GM12878 (cell line): Measurements from ENCODE around the gene GAMT. TPM values are rescaled to one million over a fixed set of nuclear protein-coding genes. Genes with fewer than 3 reads are reported as not detected.
A peak's percentile ranks its signal among the peaks of the same experiment; 100 is the strongest.

ENCODE experiments used
- ATAC-seq: fragments of 200-7000 bp; cut with Tn5 transposase; 3 replicates; pipeline ENCODE4 v1.9.1; 2020; ENCODE audit warnings: mild to moderate bottlenecking, moderate library complexity
- BruUV-seq: library from RNA; stranded (reverse); fragments of 400-500 nt; replicated peaks from 2 replicates; lab custom pipeline; 2021; lab: Mats Ljungman, UMichigan
- CTCF ChIA-PET: fragments of 300-600 bp; sonication (Branson Sonifier 250); formaldehyde crosslinking; extraction: SDS; loops from one replicate; lab custom pipeline; 2021; ENCODE audit warnings: inconsistent platforms; lab: Yijun Ruan, JAX
- POLR2A ChIA-PET: fragments of 350-600 bp; formaldehyde crosslinking; extraction: SDS; loops from one replicate; lab custom pipeline; 2021; ENCODE audit warnings: inconsistent platforms; lab: Charles Lee
- RAD21 ChIA-PET: fragments of 300-600 bp; sonication (Branson Sonifier 250); formaldehyde crosslinking; loops from one replicate; lab custom pipeline; 2023; ENCODE audit warnings: antibody characterized with exemption; ENCODE audit not compliant: unreplicated experiment; lab: Charles Lee
- SMC1A ChIA-PET: fragments of 300-600 bp; sonication (Branson Sonifier 250); formaldehyde crosslinking; loops from one replicate; lab custom pipeline; 2023; ENCODE audit not compliant: unreplicated experiment, uncharacterized antibody; lab: Charles Lee
- DNase-seq: peaks from one replicate; pipeline ENCODE4 v3.0.0-alpha.2; 2011; ENCODE audit warnings: low read depth, low spot score
- FAIRE-seq: peaks from 3 replicates; lab custom pipeline; 2011; peaks lifted over from hg19 to GRCh38; lab: Jason Lieb, UNC
- H2AFZ ChIP-seq: 2 replicates; pipeline ENCODE4 v1.6.0; 2011; ENCODE audit warnings: low read depth, low read length, control low read depth; ENCODE audit not compliant: control insufficient read depth
- H3K27ac ChIP-seq: 2 replicates; pipeline ENCODE4 v1.5.1; 2011; ENCODE audit warnings: control low read depth; ENCODE audit not compliant: control insufficient read depth, insufficient read depth
- H3K27me3 ChIP-seq, 2 experiments: replicated peaks in 1 of 2; 2 replicates each; pipeline versions ENCODE4 v1.6.0 to v1.6.1; 2011; ENCODE audit warnings: low read length in 1 of 2; ENCODE audit not compliant: control insufficient read depth in 2 of 2, insufficient read depth in 2 of 2
- H3K36me3 ChIP-seq, 2 experiments: 2 replicates each; pipeline ENCODE4 v1.5.1; 2011; ENCODE audit warnings: low read length in 1 of 2; ENCODE audit not compliant: control insufficient read depth in 2 of 2, insufficient read depth in 2 of 2
- H3K4me1 ChIP-seq: 2 replicates; pipeline ENCODE4 v1.6.1; 2011; ENCODE audit warnings: mild to moderate bottlenecking, low read length, moderate library complexity, mixed read lengths; ENCODE audit not compliant: control insufficient read depth, insufficient read depth
- H3K4me2 ChIP-seq: 2 replicates; pipeline ENCODE4 v1.6.0; 2011; ENCODE audit warnings: control low read depth; ENCODE audit not compliant: control insufficient read depth, insufficient read depth
- H3K4me3 ChIP-seq: fragments of 200-600 bp; sonication (generic); 2 replicates; pipeline ENCODE4 v1.5.1; 2016
- H3K79me2 ChIP-seq: 2 replicates; pipeline ENCODE4 v1.6.0; 2011; ENCODE audit warnings: low read length; ENCODE audit not compliant: control insufficient read depth, insufficient read depth
- H3K9ac ChIP-seq: 2 replicates; pipeline ENCODE4 v1.8.0; 2011; ENCODE audit warnings: low read length, control low read depth, mixed read lengths; ENCODE audit not compliant: control insufficient read depth, insufficient read depth
- H3K9me3 ChIP-seq: replicated peaks from 3 replicates; pipeline ENCODE4 v1.5.1; 2011; ENCODE audit warnings: mild to moderate bottlenecking, low read length; ENCODE audit not compliant: control insufficient read depth, insufficient read depth
- H4K20me1 ChIP-seq: 2 replicates; pipeline ENCODE4 v1.6.0; 2011; ENCODE audit not compliant: control insufficient read depth, insufficient read depth
- DPF2 ChIP-seq: fragments of 450-650 bp; IDR thresholded peaks from 2 replicates; pipeline ENCODE4 v1.6.1; 2017; ENCODE audit warnings: mild to moderate bottlenecking
- HDAC2 ChIP-seq: fragments of 200-600 bp; sonication (generic); IDR thresholded peaks from 2 replicates; pipeline ENCODE4 v1.6.1; 2017
- POLR2A ChIP-seq: IDR thresholded peaks from 2 replicates; pipeline ENCODE4 v1.6.1; 2011; ENCODE audit warnings: low read depth, mild to moderate bottlenecking, low read length
- RELA ChIP-seq: fragments of 450-650 bp; IDR thresholded peaks from 2 replicates; pipeline ENCODE4 v1.8.0; 2014; ENCODE audit warnings: borderline replicate concordance; ENCODE audit not compliant: partially characterized antibody
- SIX5 ChIP-seq: IDR thresholded peaks from 2 replicates; pipeline ENCODE4 v1.6.1; 2011; ENCODE audit warnings: mild to moderate bottlenecking, low read depth, low read length, moderate library complexity; ENCODE audit not compliant: severe bottlenecking
- YY1 ChIP-seq: IDR thresholded peaks from 2 replicates; pipeline ENCODE4 v1.6.1; 2011; ENCODE audit warnings: low read depth, mild to moderate bottlenecking, low read length
- WGBS: methylation state at CpG from one replicate; pipeline ENCODE4 v1.1.6; 2016; ENCODE audit warnings: low lambda C conversion rate; ENCODE audit not compliant: insufficient replicate concordance, insufficient coverage; ENCODE audit errors: missing lambda C conversion rate; 5-methylcytosine and 5-hydroxymethylcytosine counted together
- in situ Hi-C: fragments of 300-500 bp; cut with MboI; formaldehyde crosslinking; loops from 9 replicates; pipeline ENCODE4 v1.14.3; 2018; ENCODE audit warnings: mixed read lengths
- intact Hi-C: fragments of 100-400 bp; cut with micrococcal nuclease; formaldehyde crosslinking; loops from one replicate; pipeline ENCODE4 v1.14.2; 2022; ENCODE audit not compliant: unreplicated experiment
- polyA plus RNA-seq, 11 experiments: library from polyadenylated mRNA; depleted of rRNA in 4 of 11; unstranded in 6 of 11; stranded (reverse) in 5 of 11; fragments of >200 nt; fragmentation: Nextera tagmentation in 4 of 11; fragmentation: Illumina TruSeq in 1 of 11; extraction: Ambion mirVana in 4 of 11; extraction: Trizol in 1 of 11; gene quantifications; 1 replicate in 1 of 11; 2 replicates in 10 of 11; pipeline versions ENCODE4 v1.2.1 to v1.2.3, GENCODE V29; 2011 to 2016; ENCODE audit warnings: inconsistent platforms in 2 of 11, missing spikeins in 2 of 11, low read depth in 1 of 11
- total RNA-seq, 4 experiments: library from RNA; depleted of rRNA in 3 of 4; stranded (reverse); fragments of >200 nt in 3 of 4; fragmentation: Illumina TruSeq in 1 of 4; extraction: Trizol in 1 of 4; gene quantifications; 2 replicates each; pipeline versions ENCODE4 v1.2.1 to v1.2.3, GENCODE V29; 2013 to 2021

The GAMT gene
- total and polyA plus RNA-seq, 10 of the 15 experiments (the other 5 are each of a cell fraction or from before 2014, with no cell fraction given): 1.6 to 131 (median 38.8) TPM

DNA sequence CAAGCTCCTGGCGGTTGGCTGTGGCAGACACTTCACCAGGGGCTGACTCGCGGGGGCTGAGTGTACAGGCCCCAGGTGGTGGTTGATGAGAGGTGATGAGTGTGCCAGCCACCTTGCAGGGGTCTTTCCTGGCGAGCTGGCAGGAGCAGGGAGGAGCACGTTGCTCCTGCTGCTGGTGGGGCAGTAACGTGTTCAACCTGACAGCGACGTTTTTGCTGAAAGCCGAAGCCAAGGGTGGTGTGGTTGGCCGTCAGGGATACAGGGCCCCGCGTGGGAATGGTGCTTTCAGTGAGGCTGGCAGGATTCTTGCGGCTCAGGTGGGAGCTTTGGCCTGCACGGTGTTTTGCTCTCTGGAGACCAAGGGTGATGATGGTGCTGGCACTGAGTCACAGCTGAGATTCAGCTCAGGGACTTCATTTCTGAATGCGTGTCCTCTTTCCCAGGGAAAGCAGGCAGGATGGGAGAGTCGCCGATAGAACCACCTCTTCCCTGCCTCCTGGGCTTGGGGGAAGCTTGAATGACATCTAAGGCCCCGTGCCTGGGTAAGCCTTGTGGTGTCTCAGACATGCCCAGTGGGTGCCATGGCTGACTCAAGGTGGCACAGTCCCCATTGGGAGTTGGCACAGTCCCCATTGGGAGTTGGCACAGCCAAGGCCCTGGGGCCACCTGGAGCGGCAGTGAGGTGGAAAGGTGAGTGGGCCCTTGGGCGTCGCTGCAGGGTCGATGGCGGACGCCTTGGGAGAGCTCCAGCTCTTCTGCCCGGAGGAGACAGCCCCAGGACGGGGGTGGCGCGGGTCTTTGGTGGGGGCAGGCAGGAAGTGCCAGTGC lies 14.9 kb upstream of the GAMT start:
- intact Hi-C loops (no loop called here), in situ Hi-C loops (no loop called here)
- H3K36me3 ChIP-seq: peaks cover 25 to 40% of the 10 kb centered on the region in 2 experiments; a peak in 3 of 4 replicates
- H3K9me3 ChIP-seq: no peaks in the 10 kb centered on the region
- DNase-seq (no peak), ATAC-seq (no peak), FAIRE-seq (no peak)
- SMC1A ChIA-PET: no interaction called here
- CTCF ChIA-PET: no interaction called here
- H3K27me3 ChIP-seq: no peaks in the 10 kb centered on the region
- TF ChIP-seq POLR2A (peak; percentile 23; the same call in 1 of the 2 replicates), DPF2 (no peak), RELA (no peak), SIX5 (no peak), YY1 (no peak), HDAC2 (no peak)
- WGBS: 94% methylated on average over 23 of the region's 28 CpGs
- POLR2A ChIA-PET: no interaction called here
- no peak overlapping the region for H3K4me3 ChIP-seq
- peaks cover 68% of the 10 kb centered on the region for H3K79me2 ChIP-seq
- no TSS peak for BruUV-seq
- RAD21 ChIA-PET: no interaction called here
- no peak overlapping the region for H3K4me2 ChIP-seq
- peaks cover 19% of the 10 kb centered on the region for H4K20me1 ChIP-seq
- H3K27ac ChIP-seq: no peak overlapping the region
- no peak overlapping the region for H3K9ac ChIP-seq
- no peak overlapping the region for H2AFZ ChIP-seq
- peaks cover 29% of the 10 kb centered on the region for H3K4me1 ChIP-seq
